Skin of body (tissue), 2 donors: ENCODE data around the gene ZNF277. TPM values are rescaled to one million over a fixed set of nuclear protein-coding genes. Genes with fewer than 3 reads are reported as not detected.
"Not testable (repeated sequence)": the region's sequence is repeated elsewhere in the genome, so short reads cannot be mapped to it uniquely, and the experiment has no call there.

Experiments used
- DNase-seq: peaks from one replicate; lab custom pipeline; 2025; lab: John Stamatoyannopoulos, UW
- total RNA-seq: library from RNA; depleted of rRNA; stranded (reverse); fragments of >200 nt; gene quantifications from one replicate; pipeline ENCODE4 v1.2.3, GENCODE V29; 2014

Gene ZNF277
- total RNA-seq, 1 donor from 2014 or later = 31.7 TPM

DNA sequence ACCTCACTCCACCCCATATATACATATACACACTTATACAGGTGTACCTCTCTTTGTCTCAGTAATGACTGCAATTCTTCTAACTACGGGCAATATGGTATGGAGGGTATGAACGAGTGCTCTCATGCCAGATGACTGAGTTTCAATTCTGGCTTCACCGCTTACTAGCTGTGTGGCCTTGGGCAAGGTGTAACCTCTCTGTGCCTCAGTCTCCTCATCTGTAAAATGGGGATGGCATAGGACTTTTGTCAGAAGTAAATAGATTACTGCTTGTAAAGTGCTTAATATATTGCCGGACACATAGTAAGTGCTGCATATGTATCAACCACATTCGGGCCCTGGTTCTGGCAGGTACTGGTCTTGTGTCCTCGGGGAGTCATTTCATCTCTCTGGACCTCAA is 183.7 kb downstream of the ZNF277 start:
- no peak for DNase-seq

DNA sequence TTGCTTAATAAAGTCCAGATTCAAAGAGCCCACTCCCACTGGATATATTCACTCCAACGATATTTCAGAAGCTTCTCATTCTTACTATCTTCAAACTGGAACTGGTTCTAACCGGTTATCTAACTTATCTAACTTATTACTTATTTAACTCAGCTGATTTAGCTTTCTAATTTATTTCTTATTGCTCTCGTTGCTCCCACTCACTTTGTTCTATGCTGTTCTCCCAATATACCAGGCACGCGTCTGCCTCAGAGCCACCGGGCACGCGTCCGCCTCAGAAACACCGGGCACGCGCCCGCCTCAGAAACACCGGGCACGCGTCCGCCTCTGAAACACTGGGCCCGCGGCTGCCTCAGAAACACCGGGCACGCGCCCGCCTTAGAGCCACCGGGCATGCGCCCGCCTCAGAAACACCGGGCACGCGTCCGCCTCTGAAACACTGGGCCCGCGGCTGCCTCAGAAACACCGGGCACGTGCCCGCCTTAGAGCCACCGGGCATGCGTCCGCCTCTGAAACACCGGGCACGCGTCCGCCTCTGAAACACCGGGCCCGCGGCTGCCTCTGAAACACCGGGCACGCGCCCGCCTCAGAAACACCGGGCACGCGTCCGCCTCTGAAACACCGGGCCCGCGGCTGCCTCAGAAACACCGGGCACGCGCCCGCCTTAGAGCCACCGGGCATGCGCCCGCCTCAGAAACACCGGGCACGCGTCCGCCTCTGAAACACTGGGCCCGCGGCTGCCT is 184.8 kb downstream of the ZNF277 start:
- DNase-seq = not testable (repeated sequence)

DNA sequence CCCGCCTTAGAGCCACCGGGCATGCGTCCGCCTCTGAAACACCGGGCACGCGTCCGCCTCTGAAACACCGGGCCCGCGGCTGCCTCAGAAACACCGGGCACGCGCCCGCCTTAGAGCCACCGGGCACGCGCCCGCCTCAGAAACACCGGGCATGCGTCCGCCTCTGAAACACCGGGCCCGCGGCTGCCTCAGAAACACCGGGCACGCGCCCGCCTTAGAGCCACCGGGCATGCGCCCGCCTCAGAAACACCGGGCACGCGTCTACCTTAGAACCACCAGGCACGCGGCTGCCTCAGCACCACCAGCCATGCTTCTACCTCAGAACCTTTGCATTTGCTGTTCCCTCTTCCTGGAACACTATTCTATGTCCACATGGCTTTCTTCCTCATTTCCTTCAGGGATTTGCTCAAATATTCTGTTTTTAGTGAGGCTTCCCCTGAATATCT is 185.4 kb downstream of the ZNF277 start:
- DNase-seq = not testable (repeated sequence)

Other genes with a start within 250 kb of the ZNF277 start
- gene DOCK4, start 296 bp upstream of the ZNF277 start, total RNA-seq = 29.7 TPM
- 63.4 TPM for gene IFRD1, start 243.8 kb downstream of the ZNF277 start, total RNA-seq